IMR-90 (cell line): ENCODE data around the gene MYORG. TPM values are rescaled to one million over a fixed set of nuclear protein-coding genes. Genes with fewer than 3 reads are reported as not detected.

Source experiments
- ATAC-seq: fragments of 200-7000 bp; cut with Tn5 transposase; 2 replicates; pipeline ENCODE4 v1.9.1; 2020; ENCODE audit warnings: low read depth, mild to moderate bottlenecking, moderate library complexity
- Bru-seq: library from RNA; stranded (reverse); fragments of 400-500 nt; gene quantifications from one replicate; lab custom pipeline; 2021; lab: Mats Ljungman, UMichigan
- BruChase-seq, 2 experiments: library from RNA; stranded (reverse); fragments of 400-500 nt; gene quantifications; one replicate each; lab custom pipeline; 2021; lab: Mats Ljungman, UMichigan
- BruUV-seq: library from RNA; stranded (reverse); fragments of 400-500 nt; replicated peaks from 2 replicates; lab custom pipeline; 2021; lab: Mats Ljungman, UMichigan
- CTCF ChIA-PET: fragments of 300-600 bp; formaldehyde crosslinking; extraction: SDS; loops from one replicate; lab custom pipeline; 2021; ENCODE audit warnings: antibody characterized with exemption; lab: Yijun Ruan, JAX
- POLR2A ChIA-PET: fragments of 300-600 bp; sonication (Branson Sonifier 250); formaldehyde crosslinking; loops from one replicate; lab custom pipeline; 2022; ENCODE audit warnings: antibody characterized with exemption; ENCODE audit not compliant: unreplicated experiment; lab: Charles Lee
- DNase-seq: peaks from one replicate; pipeline ENCODE4 v3.0.0; 2013
- H2AFZ ChIP-seq: replicated peaks from 2 replicates; pipeline ENCODE3; 2013; ENCODE audit warnings: low read length, mild to moderate bottlenecking; ENCODE audit not compliant: poor library complexity
- H2AK5ac ChIP-seq: 2 replicates; pipeline ENCODE4 v1.6.1; 2013; ENCODE audit warnings: low read depth, low read length, inconsistent platforms
- H2AK9ac ChIP-seq: replicated peaks from 2 replicates; pipeline ENCODE3; 2013; ENCODE audit warnings: mild to moderate bottlenecking, low read depth, low read length, moderate library complexity; ENCODE audit not compliant: poor library complexity
- H2BK120ac ChIP-seq: 2 replicates; pipeline ENCODE4 v1.6.1; 2013; ENCODE audit warnings: low read depth, low read length, inconsistent platforms
- H2BK15ac ChIP-seq: 3 replicates; pipeline ENCODE4 v1.6.1; 2013; ENCODE audit warnings: low read depth, low read length, inconsistent platforms
- H2BK20ac ChIP-seq: 2 replicates; pipeline ENCODE4 v1.6.1; 2013; ENCODE audit warnings: low read depth, mild to moderate bottlenecking, inconsistent platforms, low read length, moderate library complexity
- H2BK5ac ChIP-seq: 2 replicates; pipeline ENCODE4 v1.6.1; 2013; ENCODE audit warnings: mild to moderate bottlenecking, low read depth, low read length, inconsistent platforms; ENCODE audit not compliant: poor library complexity, severe bottlenecking
- H3K14ac ChIP-seq: replicated peaks from 2 replicates; pipeline ENCODE4 v1.6.1; 2013; ENCODE audit warnings: low read depth, low read length, inconsistent platforms
- H3K18ac ChIP-seq: 2 replicates; pipeline ENCODE4 v1.6.1; 2013; ENCODE audit warnings: low read depth, low read length, control low read depth
- H3K23ac ChIP-seq: 2 replicates; pipeline ENCODE4 v1.6.1; 2013; ENCODE audit warnings: low read depth, low read length, inconsistent platforms
- H3K27ac ChIP-seq: 2 replicates; pipeline ENCODE4 v1.5.1; 2013; ENCODE audit warnings: mild to moderate bottlenecking, control low read depth, low read length; ENCODE audit not compliant: insufficient read depth
- H3K27me3 ChIP-seq: 2 replicates; pipeline ENCODE4 v1.6.1; 2013; ENCODE audit warnings: low read length; ENCODE audit not compliant: control insufficient read depth, insufficient read depth
- H3K36me3 ChIP-seq: 2 replicates; pipeline ENCODE4 v1.6.1; 2013; ENCODE audit warnings: low read length, mixed read lengths; ENCODE audit not compliant: control insufficient read depth, insufficient read depth
- H3K4ac ChIP-seq: 2 replicates; pipeline ENCODE4 v1.6.1; 2013; ENCODE audit warnings: low read depth, low read length, inconsistent platforms
- H3K4me1 ChIP-seq: 2 replicates; pipeline ENCODE4 v1.6.1; 2013; ENCODE audit warnings: low read length, mixed read lengths; ENCODE audit not compliant: control insufficient read depth, insufficient read depth
- H3K4me2 ChIP-seq: 2 replicates; pipeline ENCODE4 v1.6.1; 2013; ENCODE audit warnings: low read depth, mild to moderate bottlenecking, control low read depth, low read length, moderate library complexity
- H3K4me3 ChIP-seq: 2 replicates; pipeline ENCODE4 v1.5.1; 2013; ENCODE audit warnings: low read depth, mild to moderate bottlenecking, control low read depth, low read length, moderate library complexity; ENCODE audit not compliant: insufficient read depth
- H3K56ac ChIP-seq: 2 replicates; pipeline ENCODE4 v1.6.1; 2013; ENCODE audit warnings: low read length, inconsistent platforms; ENCODE audit not compliant: insufficient read depth; ENCODE audit errors: extremely low read depth
- H3K79me1 ChIP-seq, 2 experiments: 2 replicates each; pipeline ENCODE4 v1.6.1; 2013; ENCODE audit warnings: low read length in 2 of 2, inconsistent platforms in 1 of 2, low read depth in 1 of 2
- H3K9ac ChIP-seq: 2 replicates; pipeline ENCODE4 v1.6.1; 2013; ENCODE audit warnings: low read depth, low read length, control low read depth
- H3K9me1 ChIP-seq: 2 replicates; pipeline ENCODE4 v1.6.1; 2013; ENCODE audit warnings: low read length, inconsistent platforms; ENCODE audit not compliant: insufficient read depth
- H3K9me3 ChIP-seq: 2 replicates; pipeline ENCODE4 v1.6.1; 2013; ENCODE audit warnings: low read length; ENCODE audit not compliant: control insufficient read depth, insufficient read depth
- H4K20me1 ChIP-seq: 2 replicates; pipeline ENCODE4 v1.6.1; 2013; ENCODE audit warnings: low read length, inconsistent platforms; ENCODE audit not compliant: insufficient read depth
- H4K5ac ChIP-seq: 2 replicates; pipeline ENCODE4 v1.6.1; 2013; ENCODE audit warnings: mild to moderate bottlenecking, low read depth, low read length, control low read depth
- H4K8ac ChIP-seq, 2 experiments: 2 replicates each; pipeline ENCODE4 v1.6.1; 2013; ENCODE audit warnings: low read depth in 2 of 2, low read length in 2 of 2, control low read depth in 1 of 2, inconsistent platforms in 1 of 2
- H4K91ac ChIP-seq: 2 replicates; pipeline ENCODE4 v1.6.1; 2013; ENCODE audit warnings: low read depth, low read length, inconsistent platforms; ENCODE audit not compliant: insufficient read depth
- MAZ ChIP-seq: IDR thresholded peaks from 2 replicates; pipeline ENCODE4 v1.6.1; 2012; ENCODE audit warnings: low read depth, mild to moderate bottlenecking, low read length, improper control_type of control experiment, moderate library complexity, borderline replicate concordance
- RCOR1 ChIP-seq: IDR thresholded peaks from 2 replicates; pipeline ENCODE4 v1.6.1; 2012; ENCODE audit warnings: mild to moderate bottlenecking, low read length, improper control_type of control experiment; ENCODE audit not compliant: insufficient replicate concordance
- WGBS, 2 experiments: methylation state at CpG; one replicate each; pipeline versions ENCODE4 v1.1.5 to v1.1.7; 2013; ENCODE audit warnings: missing lambda C conversion rate in 2 of 2; ENCODE audit not compliant: insufficient read length in 1 of 2; ENCODE audit errors: extremely low coverage in 2 of 2; 5-methylcytosine and 5-hydroxymethylcytosine counted together
- dilution Hi-C: fragments of 300-500 bp; cut with HindIII; formaldehyde crosslinking; loops from one replicate; pipeline ENCODE4 v1.14.3; 2018; ENCODE audit warnings: low sequenced_read_pairs; ENCODE audit not compliant: unreplicated experiment
- in situ Hi-C: fragments of 300-500 bp; cut with MboI; formaldehyde crosslinking; loops from 3 replicates; pipeline ENCODE4 v1.14.3; 2019; ENCODE audit warnings: low sequenced_read_pairs, inconsistent platforms, mixed read lengths
- intact Hi-C: fragments of 100-400 bp; cut with micrococcal nuclease; formaldehyde crosslinking; loops from 2 replicates; pipeline ENCODE4 v1.10.0; 2022
- long read RNA-seq: library from polyadenylated mRNA; unstranded; transcript quantifications from one replicate; pipeline ENCODE4 v2.0.0, GENCODE V29; 2021; ENCODE audit not compliant: unreplicated experiment
- polyA plus RNA-seq, 3 experiments: library from polyadenylated mRNA; depleted of rRNA; stranded (reverse); fragments of >200 nt; gene quantifications; 2 replicates each; pipeline ENCODE4 v1.2.3, GENCODE V29; 2012; ENCODE audit warnings: low replicate concordance in 1 of 3
- total RNA-seq: library from RNA; depleted of rRNA; stranded (reverse); fragments of >200 nt; gene quantifications from 2 replicates; pipeline ENCODE4 v1.2.3, GENCODE V29; 2012; rRNA removed

The MYORG gene
- total RNA-seq = 0.36 and 0.56 TPM in 2 replicates
- polyA plus RNA-seq (2012; rRNA removed) = 0.60 TPM in 2 replicates
- polyA plus RNA-seq (2012; cell fraction: cytosol; rRNA removed) = 0.24 and 0.52 TPM in 2 replicates
- polyA plus RNA-seq (2012; cell fraction: nucleus; rRNA removed; ENCODE audit: low replicate concordance) = 0.25 and 0.29 TPM in 2 replicates
- percentile 19 among the genes with signal in this experiment for Bru-seq, nascent RNA
- percentile 30 among the genes with signal in this experiment for BruChase-seq, experiment 1, labeled RNA remaining after a 6-hour chase
- BruChase-seq, experiment 2, labeled RNA remaining after a 2-hour chase = percentile 28 among the genes with signal in this experiment
- long read RNA-seq, full-length matches to known transcripts = 1 of 6 reads
- long read RNA-seq, partial matches to known transcripts = 0 of 6 reads
- long read RNA-seq, other reads (novel, unspliced or antisense) = 5 of 6 reads

- dilution Hi-C loops (no loop called here), intact Hi-C loops (loop anchor here (5.0 kb wide), 1 partner anchor 449 kb away; no protein-coding TSS in a partner anchor), in situ Hi-C loops (no loop called here)
- Histone ChIP-seq H2BK5ac (no peak within 1 kb of the TSS), H3K4me1 (peaks cover 8% of the 10 kb centered on the region), H4K8ac (peak within 1 kb of the TSS in 1 of 2 experiments; percentile 64; a peak in 2 of 4 replicates), H2BK15ac (no peak within 1 kb of the TSS), H4K5ac (no peak within 1 kb of the TSS), H3K4me2 (peak within 1 kb of the TSS; percentile 96), H3K9me1 (peaks cover 8% of the 10 kb centered on the region; the same call in 1 of the 2 replicates), H2BK120ac (no peak within 1 kb of the TSS), H4K91ac (no peak within 1 kb of the TSS), H2AK5ac (0 out of 2 replicates have a peak within 1 kb of the TSS, but pooled peaks have one; percentile 24), H3K14ac (0 out of 2 replicates have a peak within 1 kb of the TSS, but pooled peaks have one; percentile 87), H2BK20ac (no peak within 1 kb of the TSS), H3K4ac (no peak within 1 kb of the TSS), H3K79me1 (no peaks in the 10 kb centered on the region), H3K56ac (no peak within 1 kb of the TSS; the same call in 1 of the 2 replicates), H3K4me3 (peak within 1 kb of the TSS; percentile 54), H3K36me3 (no peaks in the 10 kb centered on the region; the same call in 1 of the 2 replicates), H3K9me3 (peaks cover 4% of the 10 kb centered on the region; the same call in 1 of the 2 replicates), H3K18ac (no peak within 1 kb of the TSS), H3K27me3 (peaks cover 17% of the 10 kb centered on the region; the same call in 1 of the 2 replicates), H2AK9ac (peak within 1 kb of the TSS; percentile 90), H3K27ac (no peak within 1 kb of the TSS), H3K9ac (peak within 1 kb of the TSS; percentile 2; the same call in 1 of the 2 replicates), H4K20me1 (no peaks in the 10 kb centered on the region; the same call in 1 of the 2 replicates), H2AFZ (peak within 1 kb of the TSS; percentile 98), H3K23ac (peak within 1 kb of the TSS; percentile 93)
- DNase-seq (peak; percentile 65), ATAC-seq (peak; percentile 84)
- BruUV-seq = no TSS peak
- 1% methylated on average over 21 of the region's 54 CpGs; no CpG with 5 or more reads in 1 of the 2 experiments for WGBS, 2 experiments
- TF ChIP-seq RCOR1 (no peak), MAZ (peak; percentile 88; the same call in 1 of the 2 replicates)
- POLR2A ChIA-PET = interaction anchor here (0.5 to 0.6 kb wide), 2 partner anchors 17 to 1061 kb away, joined by 7 to 8 read pairs; no protein-coding TSS in a partner anchor
- CTCF ChIA-PET = interaction anchor here (0.8 to 1.8 kb wide), 2 partner anchors 45 to 303 kb away, joined by 3 to 4 read pairs; no protein-coding TSS in a partner anchor
Observed at GRCh38 chr9:34376596-34377403, at the start of gene MYORG. Gene MYORG (minus strand): TSS chr9:34376898. CDS start chr9:34372943, 3,955 bp downstream.
